Stimulated activated naive CD8-positive, alpha-beta T cell treated with anti-CD3 and anti-CD28 coated beads, Interleukin-15, Interleukin-2, amounts not matched to agents 100 U/mL and 50 U/mL, for 24 hours (primary cell): ENCODE results near the gene KCNJ12.
"Not testable (repeated sequence)": the region's sequence is repeated elsewhere in the genome, so short reads cannot be mapped to it uniquely, and the experiment has no call there.

Experiments used
- ATAC-seq: fragments of 150-1000 bp; cut with Tn5 transposase; one replicate; pipeline ENCODE4 v1.10.0; 2021
- DNase-seq: peaks from one replicate; pipeline ENCODE4 v3.0.0; 2021

Gene KCNJ12

GRCh38 chr17:21421421-21422310, 45.5 kb downstream of the KCNJ12 start:
- not testable (repeated sequence) for ATAC-seq, DNase-seq

GRCh38 chr17:21422311-21423189, 46.4 kb downstream of the KCNJ12 start:
- DNase-seq, ATAC-seq: not testable (repeated sequence)

- DNase-seq, ATAC-seq: not testable (repeated sequence)
Observed at GRCh38 chr17:21423190-21423493, 47.0 kb downstream of the KCNJ12 start.

GRCh38 chr17:21424697-21425096, 48.5 kb downstream of the KCNJ12 start:
- not testable (repeated sequence) for ATAC-seq, DNase-seq

- ATAC-seq (no peak), DNase-seq (no peak)
Observed at GRCh38 chr17:21425321-21425720, 49.2 kb downstream of the KCNJ12 start.

- ATAC-seq (no peak), DNase-seq (no peak)
Observed at GRCh38 chr17:21425736-21426135, 49.6 kb downstream of the KCNJ12 start.

GRCh38 chr17:21426246-21426645, 50.1 kb downstream of the KCNJ12 start:
- not testable (repeated sequence) for DNase-seq, ATAC-seq

- DNase-seq, ATAC-seq: not testable (repeated sequence)
Observed at GRCh38 chr17:21426876-21427275, 50.7 kb downstream of the KCNJ12 start.

GRCh38 chr17:21427727-21428126, 51.6 kb downstream of the KCNJ12 start:
- not testable (repeated sequence) for ATAC-seq, DNase-seq

GRCh38 chr17:21428752-21429424, 52.7 kb downstream of the KCNJ12 start:
- not testable (repeated sequence) for DNase-seq, ATAC-seq

- ATAC-seq, DNase-seq: not testable (repeated sequence)
Observed at GRCh38 chr17:21429921-21430628, 53.9 kb downstream of the KCNJ12 start.

GRCh38 chr17:21433971-21434370, 57.8 kb downstream of the KCNJ12 start:
- not testable (repeated sequence) for DNase-seq

GRCh38 chr17:21434976-21435375, 58.8 kb downstream of the KCNJ12 start:
- ATAC-seq, DNase-seq: not testable (repeated sequence)

More at GRCh38 chr17:21433971-21434370, 57.8 kb downstream of the KCNJ12 start:
- peak; percentile 40 for ATAC-seq

- not testable (repeated sequence) for ATAC-seq
Observed at GRCh38 chr17:21436481-21436880, 60.3 kb downstream of the KCNJ12 start.

GRCh38 chr17:21436883-21437836, 61.0 kb downstream of the KCNJ12 start:
- ATAC-seq, result not testable (repeated sequence)

More at GRCh38 chr17:21436481-21436880, 60.3 kb downstream of the KCNJ12 start:
- DNase-seq, result not testable (repeated sequence)

GRCh38 chr17:21438316-21439014, 62.3 kb downstream of the KCNJ12 start:
- DNase-seq, ATAC-seq: not testable (repeated sequence)

More at GRCh38 chr17:21436883-21437836, 61.0 kb downstream of the KCNJ12 start:
- DNase-seq, result not testable (repeated sequence)

GRCh38 chr17:21439015-21439336, 62.8 kb downstream of the KCNJ12 start:
- DNase-seq, ATAC-seq: not testable (repeated sequence)

GRCh38 chr17:21445091-21445650, 69.0 kb downstream of the KCNJ12 start:
- DNase-seq, result no peak
- ATAC-seq, result no peak

GRCh38 chr17:21447552-21447951, 71.4 kb downstream of the KCNJ12 start:
- DNase-seq, ATAC-seq: not testable (repeated sequence)
